Measurements from ENCODE around the gene CCN5. TPM values are rescaled to one million over a fixed set of nuclear protein-coding genes. Genes with fewer than 3 reads are reported as not detected.

Gene CCN5
- total RNA-seq, 1 donor from 2014 or later, result 37.0 TPM

GRCh38 chr20:44714102-44714700, 968 bp upstream of the CCN5 start:
- no peak for DNase-seq
- intact Hi-C loops (cut with micrococcal nuclease), result no loop called here
- Histone ChIP-seq H3K9me3 (replicated peaks) (no peaks in the 10 kb centered on the region), H3K4me1 (peaks cover 73% of the 10 kb centered on the region), H3K27ac (replicated peaks) (peak overlapping the region; percentile 95), H3K27me3 (ENCODE audit: low read depth) (no peaks in the 10 kb centered on the region), H3K4me3 (peak overlapping the region; percentile 53), H3K36me3 (no peaks in the 10 kb centered on the region)
- TF ChIP-seq, protein P1, sequence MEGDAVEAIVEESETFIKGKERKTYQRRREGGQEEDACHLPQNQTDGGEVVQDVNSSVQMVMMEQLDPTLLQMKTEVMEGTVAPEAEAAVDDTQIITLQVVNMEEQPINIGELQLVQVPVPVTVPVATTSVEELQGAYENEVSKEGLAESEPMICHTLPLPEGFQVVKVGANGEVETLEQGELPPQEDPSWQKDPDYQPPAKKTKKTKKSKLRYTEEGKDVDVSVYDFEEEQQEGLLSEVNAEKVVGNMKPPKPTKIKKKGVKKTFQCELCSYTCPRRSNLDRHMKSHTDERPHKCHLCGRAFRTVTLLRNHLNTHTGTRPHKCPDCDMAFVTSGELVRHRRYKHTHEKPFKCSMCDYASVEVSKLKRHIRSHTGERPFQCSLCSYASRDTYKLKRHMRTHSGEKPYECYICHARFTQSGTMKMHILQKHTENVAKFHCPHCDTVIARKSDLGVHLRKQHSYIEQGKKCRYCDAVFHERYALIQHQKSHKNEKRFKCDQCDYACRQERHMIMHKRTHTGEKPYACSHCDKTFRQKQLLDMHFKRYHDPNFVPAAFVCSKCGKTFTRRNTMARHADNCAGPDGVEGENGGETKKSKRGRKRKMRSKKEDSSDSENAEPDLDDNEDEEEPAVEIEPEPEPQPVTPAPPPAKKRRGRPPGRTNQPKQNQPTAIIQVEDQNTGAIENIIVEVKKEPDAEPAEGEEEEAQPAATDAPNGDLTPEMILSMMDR (IDR thresholded peaks at IDR 0.05; ENCODE audit: borderline replicate concordance), result no peak

DNA sequence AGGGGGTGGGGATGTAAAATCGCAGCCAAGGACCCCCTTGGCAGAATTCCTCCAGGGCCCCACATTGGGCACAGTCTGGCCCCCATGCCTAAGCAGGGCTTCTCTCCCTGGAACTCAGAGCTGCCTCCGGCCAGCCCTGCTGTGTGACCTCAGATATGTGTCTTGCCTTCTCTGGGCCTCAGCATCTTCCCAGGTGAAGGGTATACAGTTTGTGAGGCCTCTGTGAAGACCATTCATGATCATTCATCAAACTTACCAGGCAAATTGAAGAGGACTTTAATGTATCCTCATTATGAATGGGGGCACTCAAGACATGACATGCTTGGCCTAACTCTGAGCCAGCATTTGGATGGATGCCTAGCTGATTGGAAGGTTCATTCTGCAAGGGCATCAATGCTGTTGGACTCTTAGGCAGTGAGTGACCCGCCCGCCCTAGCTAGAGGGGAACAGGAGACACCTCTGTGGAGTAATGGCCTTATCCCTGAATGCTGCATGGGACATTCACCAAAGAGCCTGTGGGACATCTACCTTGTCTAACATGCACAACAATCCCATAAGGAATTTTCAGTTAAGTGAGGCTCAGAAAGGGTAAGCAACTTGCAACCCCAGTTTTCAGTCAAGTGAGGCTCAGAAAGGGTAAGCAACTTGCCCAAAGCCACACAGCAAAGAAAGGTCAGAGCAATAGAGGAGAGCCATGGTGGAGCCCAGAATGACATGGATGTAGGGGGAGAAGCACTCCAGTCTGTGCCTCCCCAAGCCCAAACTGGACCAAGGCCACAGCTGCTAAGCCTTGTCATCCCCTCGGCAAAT, 535 bp downstream of the CCN5 start:
- no peak for DNase-seq
- TF ChIP-seq, protein P1 (IDR thresholded peaks at IDR 0.05; ENCODE audit: borderline replicate concordance), result no peak
- Histone ChIP-seq H3K9me3 (replicated peaks) (no peaks in the 10 kb centered on the region), H3K4me3 (peak overlapping the region; percentile 53), H3K36me3 (no peaks in the 10 kb centered on the region), H3K4me1 (peaks cover 84% of the 10 kb centered on the region), H3K27me3 (ENCODE audit: low read depth) (no peaks in the 10 kb centered on the region), H3K27ac (replicated peaks) (peak overlapping the region; percentile 95)
- intact Hi-C loops (cut with micrococcal nuclease), result no loop called here

DNA sequence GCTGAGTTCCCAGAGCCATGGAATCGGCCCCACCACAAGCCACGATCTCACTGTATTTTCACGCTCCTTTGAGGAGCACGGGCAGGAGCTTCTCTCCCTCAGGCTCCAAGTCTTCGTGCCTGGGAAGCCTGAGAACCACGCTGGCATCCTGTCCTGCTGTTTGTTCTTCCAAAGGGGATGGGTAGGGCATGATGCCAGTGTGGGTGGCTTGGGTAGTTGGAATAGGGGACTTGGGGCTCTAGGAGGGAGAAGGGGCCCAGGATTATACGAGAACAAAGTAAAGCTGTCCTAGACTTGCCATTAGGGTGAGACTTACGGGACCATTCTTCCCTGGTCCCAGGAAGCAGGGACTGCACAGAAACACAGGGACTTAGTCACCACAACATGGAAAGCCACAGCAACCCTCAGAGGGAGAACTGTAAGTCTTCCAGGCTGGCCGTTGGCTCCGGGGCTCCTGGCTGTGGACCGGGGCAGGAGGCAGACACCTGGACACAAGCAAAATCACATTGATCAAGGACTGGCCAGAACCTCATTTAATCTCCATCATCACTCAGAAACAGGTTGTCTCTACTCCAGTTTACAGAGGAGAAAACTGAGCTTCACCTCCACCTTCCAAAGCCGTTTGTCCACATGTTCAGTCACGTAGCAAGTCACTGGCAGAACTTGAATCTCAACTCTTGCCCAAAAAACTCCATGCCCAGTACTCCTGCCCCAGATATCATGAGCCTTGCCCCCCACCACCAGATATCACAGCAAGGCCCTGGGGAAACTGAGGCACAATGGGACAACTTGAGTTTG, 1.3 kb downstream of the CCN5 start:
- no peak for DNase-seq
- H3K36me3 ChIP-seq, result no peaks in the 10 kb centered on the region
- peak overlapping the region; percentile 53 for H3K4me3 ChIP-seq
- peak overlapping the region; percentile 95 for H3K27ac ChIP-seq (replicated peaks)
- no peaks in the 10 kb centered on the region for H3K9me3 ChIP-seq (replicated peaks)
- intact Hi-C loops (cut with micrococcal nuclease), result no loop called here
- TF ChIP-seq, protein P1 (IDR thresholded peaks at IDR 0.05; ENCODE audit: borderline replicate concordance), result no peak
- peaks cover 83% of the 10 kb centered on the region for H3K4me1 ChIP-seq
- H3K27me3 ChIP-seq (ENCODE audit: low read depth), result no peaks in the 10 kb centered on the region

- Histone ChIP-seq H3K27ac (replicated peaks) (peak overlapping the region; percentile 30), H3K4me1 (peaks cover 73% of the 10 kb centered on the region)
- intact Hi-C loops (cut with micrococcal nuclease), result no loop called here
These were observed 2.8 kb downstream of the CCN5 start for GRCh38 chr20:44717986-44718385.

GRCh38 chr20:44719841-44720240, 4.7 kb downstream of the CCN5 start:
- Histone ChIP-seq H3K36me3 (no peaks in the 10 kb centered on the region), H3K27ac (replicated peaks) (peak overlapping the region; percentile 68), H3K9me3 (replicated peaks) (no peaks in the 10 kb centered on the region), H3K27me3 (ENCODE audit: low read depth) (no peaks in the 10 kb centered on the region), H3K4me3 (no peak overlapping the region), H3K4me1 (peaks cover 57% of the 10 kb centered on the region)
- TF ChIP-seq, protein P1 (IDR thresholded peaks at IDR 0.05; ENCODE audit: borderline replicate concordance), result no peak
- DNase-seq, result no peak
- intact Hi-C loops (cut with micrococcal nuclease), result no loop called here

More at GRCh38 chr20:44717986-44718385, 2.8 kb downstream of the CCN5 start:
- Histone ChIP-seq H3K4me3 (no peak overlapping the region), H3K36me3 (no peaks in the 10 kb centered on the region), H3K9me3 (replicated peaks) (no peaks in the 10 kb centered on the region), H3K27me3 (ENCODE audit: low read depth) (no peaks in the 10 kb centered on the region)
- DNase-seq, result no peak
- TF ChIP-seq, protein P1 (IDR thresholded peaks at IDR 0.05; ENCODE audit: borderline replicate concordance), result peak; percentile 41
